Measurements from ENCODE around the gene HABP2.

HABP2 gene

DNA sequence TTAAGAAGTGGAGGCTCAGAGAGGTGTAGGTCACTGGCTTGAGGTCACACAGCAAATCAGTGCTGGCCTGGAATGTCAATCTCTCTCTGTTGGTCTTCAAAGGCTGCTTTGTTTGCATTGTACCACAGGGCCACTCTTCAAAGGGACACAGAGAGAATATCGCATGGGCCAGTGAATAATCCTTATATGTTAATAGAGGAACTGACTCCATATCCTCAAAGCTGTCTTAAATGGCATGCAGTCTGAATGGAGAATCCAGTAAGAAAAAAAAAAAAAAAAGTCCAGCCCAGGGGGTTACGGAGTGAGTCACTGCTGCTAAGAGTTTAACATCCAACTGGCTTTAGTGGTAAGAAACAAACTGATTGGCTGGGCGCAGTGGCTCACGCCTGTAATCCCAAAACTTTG lies 56.9 kb downstream of the HABP2 start:
- DNase-seq: no peak

DNA sequence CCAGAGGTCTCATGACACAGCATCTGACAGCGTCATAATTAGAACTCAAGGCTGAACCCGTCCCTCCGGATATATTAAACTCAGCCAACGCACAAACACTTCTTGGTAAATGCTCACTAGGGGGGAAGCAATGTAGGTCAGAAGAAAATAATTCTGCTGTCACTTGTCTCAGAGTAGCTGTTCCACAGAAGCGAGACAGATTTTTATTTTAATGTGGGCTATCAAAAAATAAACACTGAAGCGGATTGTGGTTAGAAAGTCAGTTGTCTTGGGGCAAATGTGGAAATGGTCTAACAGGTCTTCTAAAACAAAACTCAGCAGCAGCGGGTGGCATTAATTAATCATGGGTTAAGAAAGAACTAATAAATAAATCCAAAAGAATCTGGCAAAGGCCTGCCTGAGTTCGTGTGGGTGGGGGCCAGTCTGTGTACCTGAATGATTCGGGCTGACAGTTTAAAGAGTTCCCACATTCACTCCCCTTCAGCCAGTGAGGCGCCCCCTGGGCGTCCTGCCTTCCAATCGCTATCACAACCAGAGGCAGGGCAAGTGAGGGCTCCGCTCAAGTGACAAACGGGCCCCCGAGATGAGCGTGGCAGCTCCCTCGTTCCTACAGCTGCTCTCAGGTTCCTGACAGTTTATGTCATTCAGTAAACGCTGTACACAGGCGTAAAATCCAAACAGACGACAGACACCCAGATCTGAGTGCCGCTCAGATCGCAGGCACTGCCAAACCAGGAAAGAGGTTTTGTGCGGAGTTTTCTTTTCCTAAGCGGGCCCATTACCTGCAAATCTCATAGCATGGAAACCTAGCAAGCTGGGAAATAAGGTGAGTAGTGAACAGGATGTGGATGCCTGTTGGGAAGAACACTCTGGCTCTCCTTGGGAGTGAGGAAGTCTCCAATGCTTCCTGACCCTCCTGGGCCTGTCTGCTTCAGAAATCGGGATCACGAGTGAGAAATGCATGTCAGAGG lies 58.1 kb downstream of the HABP2 start:
- DNase-seq: no peak

DNA sequence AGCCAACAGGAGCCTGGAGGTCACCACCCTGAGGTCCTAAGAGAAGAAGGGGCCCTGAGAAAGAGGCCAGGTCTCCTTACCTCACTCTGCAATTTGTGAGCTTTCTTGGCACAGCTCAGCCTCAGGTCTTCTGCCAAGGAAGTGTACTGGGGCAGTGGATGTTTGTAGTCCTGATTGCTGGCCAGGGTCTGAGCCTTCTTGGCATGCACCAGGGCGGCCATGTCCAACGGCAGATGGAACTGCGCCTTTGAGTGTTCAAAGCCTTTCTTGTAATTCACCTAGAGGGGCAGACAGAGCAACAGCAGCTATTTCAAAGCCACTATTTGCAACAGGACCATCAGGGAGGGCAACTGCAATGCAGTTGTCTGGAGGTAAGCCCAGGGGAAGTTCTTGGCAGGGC lies 59.3 kb downstream of the HABP2 start:
- no peak for DNase-seq

DNA sequence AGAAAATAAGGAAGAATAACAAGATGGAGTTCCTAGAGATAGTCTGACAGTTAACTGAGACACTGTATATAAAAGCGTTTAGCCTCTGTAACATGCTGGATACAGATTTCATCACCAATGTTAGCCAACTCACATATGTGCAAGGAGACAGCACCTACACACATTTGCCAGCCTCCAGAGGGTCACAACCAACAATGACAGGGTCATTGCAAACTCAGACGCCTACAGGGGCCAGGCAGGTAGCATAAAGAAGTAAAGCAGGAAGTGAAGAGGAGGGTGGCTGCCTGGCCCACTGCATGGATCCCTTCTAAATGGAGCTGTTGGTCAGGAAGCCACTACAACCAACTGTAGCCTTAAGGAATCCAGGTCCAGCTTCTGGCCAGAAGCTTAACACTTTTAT lies 60.6 kb downstream of the HABP2 start:
- no peak for DNase-seq

DNA sequence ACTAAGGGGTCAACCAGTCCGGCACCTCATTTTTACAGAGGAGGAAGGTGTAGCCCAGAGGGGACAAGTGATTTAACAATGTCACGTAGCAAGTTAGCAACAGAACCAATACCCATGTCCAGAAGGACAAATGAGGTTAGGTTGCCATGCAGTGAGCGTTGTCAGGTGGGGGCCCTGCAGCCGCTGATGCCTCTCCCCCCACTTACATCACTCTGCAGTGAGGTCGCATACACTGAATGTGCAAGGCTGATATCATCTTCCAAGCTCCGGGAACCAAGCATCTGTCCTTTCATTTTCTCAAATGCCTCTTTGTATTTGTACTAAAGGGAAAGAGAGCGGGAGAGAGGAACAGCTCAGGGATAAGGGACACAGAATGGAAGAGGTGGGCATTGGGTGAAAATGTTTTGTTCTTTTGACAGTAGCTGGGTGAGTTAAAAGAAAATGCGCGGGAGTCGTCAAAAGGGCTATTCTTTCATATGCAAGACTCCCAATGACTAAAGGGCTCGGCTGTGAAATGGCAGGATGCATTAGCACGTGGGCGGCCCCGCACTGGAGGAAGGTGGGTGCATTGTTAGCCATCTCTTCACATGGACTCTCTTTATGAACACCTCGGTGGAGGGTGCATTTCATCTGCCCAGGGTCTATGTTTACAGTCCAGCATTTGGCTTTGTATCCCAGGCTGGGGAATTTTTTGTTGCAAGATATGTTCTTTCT lies 61.3 kb downstream of the HABP2 start:
- DNase-seq: no peak

DNA sequence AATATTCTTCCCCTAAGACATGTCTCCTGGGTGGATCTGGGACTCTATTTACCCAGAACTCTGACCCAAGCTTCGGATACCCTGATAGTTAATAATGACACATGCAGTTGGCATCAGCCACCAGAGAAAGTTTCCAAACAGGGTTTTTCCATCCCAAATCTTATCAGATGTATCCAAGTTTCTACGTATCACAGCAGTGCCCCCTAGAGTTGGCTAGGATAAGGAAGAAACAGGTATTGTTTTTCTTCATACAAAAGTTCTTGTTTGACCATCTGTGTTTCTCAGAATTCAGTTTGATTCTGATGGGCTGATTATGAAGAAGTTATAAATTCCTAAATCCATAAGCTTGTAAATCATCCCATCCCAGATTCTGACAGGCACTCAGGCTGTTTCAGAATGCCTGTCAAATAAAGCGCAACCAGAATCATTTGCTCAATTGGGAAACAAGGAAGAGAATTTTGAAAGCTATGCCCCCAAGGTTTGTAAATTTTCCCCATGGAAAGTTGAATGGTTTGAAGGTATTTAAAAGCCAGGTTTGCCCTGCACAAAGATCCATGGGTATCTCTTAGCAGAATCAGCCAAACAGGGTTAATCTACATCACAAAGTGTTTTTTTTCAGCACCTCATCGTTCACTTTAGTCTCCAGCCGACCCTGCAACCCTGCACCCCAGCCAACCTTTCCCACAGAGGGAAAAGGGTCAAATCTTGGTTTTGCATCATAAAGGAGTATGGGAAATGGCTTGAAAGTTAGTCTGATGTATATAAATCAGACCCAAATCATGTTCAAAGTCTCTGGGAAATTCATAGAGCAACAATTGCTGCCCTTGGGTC lies 63.6 kb downstream of the HABP2 start:
- no peak for DNase-seq

DNA sequence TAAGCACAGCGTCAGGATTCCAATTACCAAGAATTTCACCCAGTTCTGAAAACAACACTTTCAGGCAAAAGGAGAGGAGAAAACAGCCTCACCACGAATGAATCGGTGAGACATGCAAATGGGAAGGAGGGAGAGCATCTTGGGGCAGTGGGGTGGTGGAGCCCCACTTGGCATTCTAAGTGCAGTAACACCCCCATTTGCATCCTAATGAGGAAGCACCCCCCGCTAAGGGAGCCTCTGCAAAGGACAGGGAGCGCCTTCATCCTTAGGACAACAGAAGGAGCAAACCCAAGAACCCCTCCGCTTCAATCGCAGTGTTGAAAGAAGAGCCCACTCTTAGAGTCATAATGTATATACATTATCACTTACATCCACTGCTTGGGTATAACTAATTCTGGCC lies 64.2 kb downstream of the HABP2 start:
- no peak for DNase-seq

DNA sequence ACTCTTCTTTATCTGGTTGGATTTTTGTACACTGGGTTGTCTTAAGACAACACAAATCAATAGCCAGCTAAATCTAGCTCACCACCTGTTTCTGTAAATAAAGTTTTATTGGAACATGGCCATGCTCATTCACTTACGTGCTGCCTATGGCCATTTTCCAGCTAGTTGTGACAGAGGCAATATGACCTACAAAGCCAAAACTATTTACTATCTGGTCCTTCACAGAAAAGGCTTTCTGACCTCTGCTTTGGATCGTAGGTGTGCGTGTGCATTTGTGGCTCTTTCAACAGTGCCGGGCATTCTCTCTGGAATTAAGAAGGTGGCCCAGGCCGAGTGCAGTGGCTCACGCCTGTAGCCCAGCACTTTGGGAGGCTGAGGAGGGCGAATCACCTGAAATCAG lies 65.5 kb downstream of the HABP2 start:
- no peak for DNase-seq

DNA sequence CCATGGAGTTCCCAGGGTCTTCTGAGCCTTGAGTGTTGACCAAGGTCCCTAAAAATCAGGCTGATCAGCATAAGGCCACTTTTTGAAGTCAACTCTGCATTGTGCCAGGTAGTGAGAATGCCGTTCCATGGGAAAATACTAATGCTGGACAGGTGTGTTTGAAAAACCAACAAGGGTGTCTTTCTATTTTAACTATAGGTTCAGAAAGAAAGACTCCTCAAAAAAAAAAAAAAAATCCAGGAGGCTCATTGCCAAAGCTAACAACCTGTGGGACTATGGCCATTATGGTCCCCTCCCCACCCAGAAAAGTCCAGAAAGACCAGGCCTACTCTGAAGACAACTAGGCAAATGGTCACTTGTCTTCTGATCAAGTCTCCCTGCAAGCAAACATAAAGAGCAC lies 66.5 kb downstream of the HABP2 start:
- DNase-seq: no peak

DNA sequence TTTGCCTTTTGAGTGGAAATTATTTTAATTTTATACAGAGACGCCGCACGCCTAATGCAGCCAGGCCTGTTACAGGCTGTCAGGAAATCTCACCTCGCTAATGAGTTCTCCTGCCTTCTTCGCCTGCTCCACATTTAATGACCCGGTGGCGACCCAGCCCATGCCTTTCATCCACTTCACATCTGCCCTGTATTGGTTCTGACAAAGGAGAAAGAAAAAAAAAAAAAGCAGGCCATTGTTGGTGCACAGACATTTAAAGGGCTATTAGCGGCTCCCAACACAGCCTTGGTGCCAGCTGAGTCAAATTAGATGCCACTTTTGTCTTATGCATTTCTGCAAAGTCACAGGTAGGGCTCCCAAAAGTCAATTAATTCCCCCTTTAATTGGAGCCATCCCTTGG lies 67.7 kb downstream of the HABP2 start:
- no peak for DNase-seq

DNA sequence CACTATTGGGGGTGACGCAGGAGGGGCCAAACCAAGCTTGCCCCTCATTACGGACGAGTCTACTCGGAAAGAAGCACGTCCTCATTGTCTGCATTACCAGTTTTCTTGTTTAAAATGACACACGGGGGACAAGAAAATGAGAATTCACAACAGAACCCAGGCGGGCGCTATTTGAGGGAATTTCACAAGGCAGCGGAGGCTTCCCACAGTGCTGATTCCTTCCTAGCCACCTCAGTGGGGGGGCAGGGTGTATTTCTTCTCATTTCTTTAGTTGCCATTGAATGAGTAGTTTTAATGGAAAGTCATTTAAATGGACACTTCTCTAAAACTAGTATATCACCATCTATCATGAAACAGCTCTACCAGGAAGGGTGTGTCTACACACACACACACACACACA lies 68.1 kb downstream of the HABP2 start:
- DNase-seq: no peak

DNA sequence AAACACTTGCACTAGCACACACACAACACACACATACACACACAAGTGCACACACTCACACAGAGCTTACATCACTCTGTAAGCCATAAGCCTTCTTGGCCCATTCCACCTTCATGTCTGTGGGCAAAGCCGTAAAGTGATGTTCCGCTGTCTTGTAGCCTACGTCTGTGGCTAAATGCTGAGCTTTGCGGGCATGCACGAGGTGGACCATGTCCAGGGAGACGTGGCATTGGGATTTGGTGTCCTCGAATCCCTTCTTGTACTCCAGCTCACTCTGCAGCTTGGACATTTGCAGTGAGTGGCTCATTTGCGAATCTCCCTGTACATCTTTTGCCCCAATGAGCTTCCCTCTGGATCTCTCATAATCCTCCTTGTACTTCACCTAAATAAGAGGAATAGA lies 68.9 kb downstream of the HABP2 start:
- DNase-seq: no peak

DNA sequence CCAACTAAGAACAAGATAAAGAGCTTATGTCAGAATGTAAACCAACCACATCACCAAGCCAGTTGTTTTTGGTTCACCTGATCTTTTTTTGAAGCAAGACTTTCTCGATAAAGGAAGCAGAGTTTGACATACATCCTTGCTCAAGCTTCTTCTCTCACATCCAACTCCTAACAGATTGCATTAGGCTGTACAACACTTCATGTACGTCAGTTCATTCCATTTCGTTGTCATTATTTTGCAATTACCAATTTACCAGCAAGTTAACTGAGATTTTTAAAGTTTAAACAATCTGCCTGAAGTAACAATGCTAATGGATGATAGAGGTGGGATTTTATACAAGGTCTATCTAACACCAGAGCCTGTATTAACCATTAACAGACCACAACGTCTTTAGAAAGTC lies 70.0 kb downstream of the HABP2 start:
- DNase-seq: no peak

DNA sequence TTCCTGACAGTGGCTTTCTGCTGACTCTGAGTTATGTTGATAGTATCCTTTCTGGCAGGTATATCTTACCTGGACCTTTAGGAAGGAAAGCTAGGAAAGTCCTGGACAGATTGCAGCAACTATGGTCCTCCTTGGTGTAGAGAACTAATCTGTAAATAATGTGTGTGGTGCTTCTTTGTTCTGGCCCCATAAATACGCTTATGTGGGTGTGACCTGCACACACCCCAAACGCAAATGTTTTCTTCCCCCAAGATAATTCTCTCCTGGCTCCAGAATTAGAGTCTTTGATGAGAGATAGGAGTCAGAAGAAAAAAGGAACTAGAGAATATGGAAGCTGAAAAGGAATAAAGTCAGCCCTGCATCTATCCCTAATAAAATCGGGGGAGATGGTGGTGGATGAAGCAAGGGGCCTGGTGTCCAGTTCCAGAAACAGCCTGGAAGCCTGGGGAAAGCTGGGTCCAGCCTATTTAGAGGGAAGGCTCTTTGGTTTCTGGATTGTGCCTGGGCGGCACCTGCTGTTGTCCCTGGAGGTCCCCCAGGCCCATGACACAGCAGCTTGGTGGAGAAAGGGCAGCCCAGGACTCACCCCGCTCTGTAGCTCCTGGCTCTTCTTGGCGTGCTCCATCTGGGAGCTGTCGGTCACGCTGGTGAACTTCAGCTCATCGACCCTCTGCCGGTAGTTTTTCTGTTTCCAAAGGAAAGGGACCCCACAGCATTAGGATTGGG lies 72.8 kb downstream of the HABP2 start:
- DNase-seq: no peak

DNA sequence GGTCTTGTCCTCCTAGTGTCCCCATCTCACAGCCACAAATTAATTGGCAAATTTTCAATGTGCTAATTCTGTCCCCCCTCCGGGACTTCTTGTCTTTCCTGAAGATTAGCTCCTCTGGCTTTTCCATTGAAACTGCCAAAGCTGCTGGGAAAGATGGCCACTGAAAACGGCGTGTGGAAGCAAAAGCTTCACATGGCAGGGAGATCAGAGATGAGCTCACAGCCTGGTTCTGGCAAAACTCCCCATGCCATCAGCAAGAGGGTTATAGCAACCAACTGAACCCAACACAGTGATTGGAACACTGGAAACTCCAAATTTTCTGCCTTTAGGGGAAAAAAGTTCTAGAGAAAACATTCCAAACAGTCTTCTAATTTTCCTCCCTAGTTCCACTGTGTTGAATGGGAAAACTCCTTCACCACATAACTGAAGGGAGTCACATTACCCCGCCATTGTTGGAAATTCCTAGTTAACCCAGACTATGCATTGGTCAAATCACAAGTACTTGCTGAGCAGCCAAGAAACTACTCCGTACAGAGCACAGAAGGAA lies 74.0 kb downstream of the HABP2 start:
- DNase-seq: no peak

DNA sequence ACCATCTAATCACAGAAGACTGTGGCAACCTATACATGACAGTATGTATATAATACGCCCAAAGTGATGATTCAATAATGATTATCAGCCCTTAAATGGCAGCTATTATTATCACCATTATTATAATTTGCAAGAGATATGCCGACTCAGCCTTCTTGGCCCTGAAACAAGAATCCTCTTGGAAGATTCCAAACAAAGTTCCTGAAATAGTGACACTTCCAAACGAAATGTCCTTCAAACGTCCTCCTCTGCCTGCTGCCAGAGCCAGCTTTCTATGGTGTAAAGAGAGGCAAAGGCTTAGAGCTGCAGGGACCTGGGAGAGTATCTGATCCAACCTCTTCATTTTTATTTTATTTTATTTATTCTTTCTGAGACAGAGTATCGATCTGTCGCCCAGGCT lies 75.0 kb downstream of the HABP2 start:
- no peak for DNase-seq

DNA sequence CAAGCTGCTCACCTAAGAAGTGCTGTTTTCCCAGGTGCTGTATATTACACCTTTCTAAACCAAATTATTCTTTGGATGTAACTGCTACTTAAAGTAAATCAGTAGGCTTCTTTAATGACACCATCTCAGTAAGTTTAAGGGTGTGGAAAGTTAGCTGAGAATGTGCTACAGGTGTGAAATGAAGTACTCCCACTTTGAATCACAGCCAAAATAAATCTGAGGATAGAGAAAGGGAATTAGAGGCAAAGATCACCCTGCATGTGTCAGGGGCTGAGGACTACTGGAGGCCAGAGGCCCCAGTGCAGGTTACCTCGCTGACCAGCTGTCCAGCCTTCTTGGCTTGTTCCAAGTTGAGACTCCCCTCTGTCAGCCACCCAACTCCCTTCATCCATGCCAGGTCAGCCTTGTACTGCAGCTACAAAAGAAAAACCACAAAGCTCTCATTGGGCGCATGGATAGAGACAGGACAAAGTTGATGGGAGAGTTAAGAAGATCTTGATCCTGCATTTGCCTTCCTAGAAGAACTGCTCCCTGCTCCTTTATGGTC lies 75.8 kb downstream of the HABP2 start:
- no peak for DNase-seq

DNA sequence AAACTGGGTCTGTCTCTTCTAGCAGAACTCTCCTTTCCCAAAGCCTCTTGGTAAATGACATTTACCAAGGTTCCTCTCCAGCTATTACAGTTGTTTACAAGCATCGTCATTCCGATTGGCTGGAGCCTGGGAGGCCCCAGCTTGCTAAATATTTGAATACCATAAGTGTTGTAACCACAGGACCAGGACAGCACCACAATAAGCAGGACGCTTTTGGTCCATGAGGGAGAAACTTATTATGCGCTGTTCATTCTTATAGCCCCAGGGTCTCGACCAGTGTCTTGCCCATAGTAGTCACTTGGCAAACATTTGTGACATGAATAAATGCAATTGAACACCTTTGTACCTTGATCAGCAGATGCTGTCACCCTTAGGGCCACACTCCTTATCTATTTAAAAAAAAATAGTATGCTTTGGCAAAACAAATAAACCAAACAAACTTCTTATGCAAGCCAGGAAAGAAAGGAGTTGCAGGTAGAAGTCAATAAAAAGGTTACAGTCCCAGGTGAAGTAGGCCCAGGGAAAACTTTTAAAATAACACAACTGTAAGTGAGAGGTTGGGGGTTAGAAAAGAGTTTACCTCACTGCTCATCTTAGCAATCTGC lies 78.2 kb downstream of the HABP2 start:
- DNase-seq: no peak

DNA sequence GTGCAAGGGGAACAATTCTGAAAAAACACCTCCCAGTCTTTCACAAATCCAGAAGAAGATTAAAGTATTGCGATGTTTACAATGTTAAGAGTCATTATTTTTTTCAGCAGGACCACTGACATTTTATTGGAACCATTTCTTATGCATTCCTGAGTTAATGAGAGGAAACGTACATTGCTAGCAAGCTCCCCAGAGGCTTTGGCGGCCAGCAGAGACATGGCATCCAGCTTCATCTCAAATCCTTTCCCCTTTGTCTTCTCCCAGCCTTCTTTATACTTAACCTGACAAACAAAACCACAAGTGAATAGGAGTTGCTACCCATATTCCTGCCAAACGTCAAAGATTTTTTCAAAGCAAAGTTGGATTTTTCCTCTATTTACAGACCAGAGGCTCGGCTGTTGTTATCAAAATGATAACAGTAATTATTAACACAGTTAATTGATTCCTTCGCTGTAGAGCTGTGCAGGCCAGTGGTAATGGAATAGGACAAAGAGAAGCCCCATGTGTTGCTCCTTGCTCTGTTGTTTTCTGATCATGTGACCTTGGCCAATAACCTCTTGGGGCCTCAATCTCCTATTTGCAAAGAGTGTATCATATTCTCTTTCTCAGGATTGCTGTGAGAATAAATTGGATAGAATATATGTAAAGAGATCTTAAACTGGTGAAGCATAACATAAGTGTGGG lies 79.0 kb downstream of the HABP2 start:
- no peak for DNase-seq

Measured in SIG-M5 (cell line).